Measurements from ENCODE around the gene HMMR. TPM values are rescaled to one million over a fixed set of nuclear protein-coding genes. Genes with fewer than 3 reads are reported as not detected.

Gene HMMR
- total RNA-seq, 4 donors from 2014 or later = 2.6 to 4.3 (median 3.0) TPM

- 92% methylated on average over 2 of the region's 2 CpGs for WGBS, 2 donors
- DNase-seq (ENCODE audit: low spot score in 2 of 2) = no peak
- no peak overlapping the region for H3K4me3 ChIP-seq (ENCODE audit: low read depth, poor library complexity, severe bottlenecking)
- intact Hi-C loops (cut with DNase I; ENCODE audit: low total_unique reads) = no loop called here
- TF ChIP-seq CTCF (IDR thresholded peaks at IDR 0.05) = no peak
Observed at GRCh38 chr5:163475411-163475810, 15.0 kb downstream of the HMMR start.

- TF ChIP-seq POLR2A (IDR thresholded peaks at IDR 0.05) (no peak), CTCF (IDR thresholded peaks at IDR 0.05) (no peak)
- WGBS, 2 donors = 65 to 74% methylated on average over 2 of the region's 2 CpGs
- no peak overlapping the region for H3K4me3 ChIP-seq (ENCODE audit: low read depth, poor library complexity, severe bottlenecking)
- no peak for DNase-seq (ENCODE audit: low spot score in 2 of 2)
- intact Hi-C loops (cut with DNase I; ENCODE audit: low total_unique reads) = no loop called here
Observed at GRCh38 chr5:163478126-163478981, 17.9 kb downstream of the HMMR start.

- no peak overlapping the region for H3K4me3 ChIP-seq (ENCODE audit: low read depth, poor library complexity, severe bottlenecking)
- no peak for DNase-seq (ENCODE audit: low spot score in 2 of 2)
- TF ChIP-seq POLR2A (IDR thresholded peaks at IDR 0.05) (no peak), CTCF (IDR thresholded peaks at IDR 0.05) (no peak)
- 69 to 90% methylated on average over 1 of the region's 1 CpG for WGBS, 2 donors
- intact Hi-C loops (cut with DNase I; ENCODE audit: low total_unique reads) = no loop called here
Observed at GRCh38 chr5:163478982-163479271, 18.5 kb downstream of the HMMR start.

- intact Hi-C loops (cut with DNase I; ENCODE audit: low total_unique reads) = no loop called here
- no peak for DNase-seq (ENCODE audit: low spot score in 2 of 2)
- WGBS, 2 donors = 84 to 85% methylated on average over 6 of the region's 6 CpGs
- H3K4me3 ChIP-seq (ENCODE audit: low read depth, poor library complexity, severe bottlenecking) = no peak overlapping the region
- TF ChIP-seq POLR2A (IDR thresholded peaks at IDR 0.05) (no peak), CTCF (IDR thresholded peaks at IDR 0.05) (no peak)
Observed at GRCh38 chr5:163489055-163489744, 28.8 kb downstream of the HMMR start.

- DNase-seq (ENCODE audit: low spot score in 2 of 2) = no peak
- intact Hi-C loops (cut with DNase I; ENCODE audit: low total_unique reads) = no loop called here
- WGBS, 2 donors = 96 to 100% methylated on average over 3 of the region's 3 CpGs
- TF ChIP-seq CTCF (IDR thresholded peaks at IDR 0.05) (no peak), POLR2A (IDR thresholded peaks at IDR 0.05) (no peak)
- H3K4me3 ChIP-seq (ENCODE audit: low read depth, poor library complexity, severe bottlenecking) = no peak overlapping the region
Observed at GRCh38 chr5:163489745-163490075, 29.3 kb downstream of the HMMR start.

Data from lower leg skin (tissue), 4 donors.